Esophagus (tissue), 2 donors: ENCODE data around the gene EFCC1. TPM values are rescaled to one million over a fixed set of nuclear protein-coding genes. Genes with fewer than 3 reads are reported as not detected.
A peak's percentile ranks its signal among the peaks of the same experiment; 100 is the strongest.

Experiments used
- H3K27ac ChIP-seq, 2 donors: one replicate each; pipeline ENCODE4 v1.5.1; 2013; ENCODE audit warnings: low read depth in 2 of 2, mild to moderate bottlenecking in 2 of 2, inconsistent platforms in 1 of 2, low read length in 1 of 2, moderate library complexity in 1 of 2
- H3K27me3 ChIP-seq, 2 donors: one replicate each; pipeline ENCODE4 v1.6.1; 2013; ENCODE audit warnings: low read length in 2 of 2, control low read depth in 1 of 2, mild to moderate bottlenecking in 1 of 2; ENCODE audit not compliant: insufficient read depth in 2 of 2, control insufficient read depth in 1 of 2
- H3K36me3 ChIP-seq, 2 donors: one replicate each; pipeline ENCODE4 v1.6.1; 2013; ENCODE audit warnings: low read length in 1 of 2; ENCODE audit not compliant: control insufficient read depth in 2 of 2, insufficient read depth in 2 of 2
- H3K4me1 ChIP-seq, 2 donors: one replicate each; pipeline ENCODE4 v1.6.1; 2013; ENCODE audit warnings: low read length in 1 of 2; ENCODE audit not compliant: control insufficient read depth in 2 of 2, insufficient read depth in 2 of 2
- H3K4me3 ChIP-seq, 2 donors: one replicate each; pipeline ENCODE4 v1.5.1; 2013; ENCODE audit warnings: low read length in 2 of 2, mild to moderate bottlenecking in 2 of 2, low read depth in 1 of 2, moderate library complexity in 1 of 2
- H3K9me3 ChIP-seq, 2 donors: one replicate each; pipeline ENCODE4 v1.6.1; 2013; ENCODE audit warnings: mild to moderate bottlenecking in 2 of 2, low read depth in 1 of 2, low read length in 1 of 2, moderate library complexity in 1 of 2; ENCODE audit not compliant: control insufficient read depth in 2 of 2, insufficient read depth in 1 of 2
- WGBS, 2 donors: extraction: QIAGEN DNeasy Blood & Tissue Kit; methylation state at CpG; one replicate each; pipeline ENCODE4 v1.1.7; 2013; 5-methylcytosine and 5-hydroxymethylcytosine counted together
- polyA plus RNA-seq, 2 donors: library from polyadenylated mRNA; stranded (reverse); fragments of 200-250 nt; gene quantifications; one replicate each; pipeline ENCODE4 v1.2.3, GENCODE V29; 2013
- donor health status: healthy with polysubstance abuse.
- donor health status: Bipolar disorder and iron deficiency.

The EFCC1 gene
- polyA plus RNA-seq, 2 donors: 0.96 to 1.0 TPM

GRCh38 chr3:129046732-129047552, 45.8 kb downstream of the EFCC1 start:
- WGBS, 2 donors: 73 to 79% methylated on average over 45 to 46 of the region's 46 CpGs
- H3K9me3 ChIP-seq: peaks cover 0 to 4% of the 10 kb centered on the region in 2 donors
- H3K4me3 ChIP-seq: no peak overlapping the region
- H3K4me1 ChIP-seq: peaks cover 0 to 13% of the 10 kb centered on the region in 2 donors
- no peak overlapping the region for H3K27ac ChIP-seq
- peaks cover 0 to 5% of the 10 kb centered on the region in 2 donors for H3K27me3 ChIP-seq
- no peaks in the 10 kb centered on the region for H3K36me3 ChIP-seq

GRCh38 chr3:129047553-129047839, 46.4 kb downstream of the EFCC1 start:
- Histone ChIP-seq H3K27ac (no peak overlapping the region), H3K4me1 (peaks cover 0 to 13% of the 10 kb centered on the region in 2 donors), H3K27me3 (peaks cover 0 to 5% of the 10 kb centered on the region in 2 donors), H3K9me3 (peaks cover 0 to 4% of the 10 kb centered on the region in 2 donors), H3K4me3 (no peak overlapping the region), H3K36me3 (no peaks in the 10 kb centered on the region)
- WGBS, 2 donors: 89 to 91% methylated on average over 6 of the region's 6 CpGs

GRCh38 chr3:129050556-129051295, 49.6 kb downstream of the EFCC1 start:
- WGBS, 2 donors: 84 to 85% methylated on average over 12 of the region's 12 CpGs
- no peak overlapping the region for H3K27ac ChIP-seq

GRCh38 chr3:129051871-129052340, 50.8 kb downstream of the EFCC1 start:
- no peaks in the 10 kb centered on the region for H3K27me3 ChIP-seq
- 48% methylated on average over 5 of the region's 5 CpGs for WGBS, 2 donors
- H3K27ac ChIP-seq: no peak overlapping the region
- H3K9me3 ChIP-seq: no peaks in the 10 kb centered on the region
- H3K4me3 ChIP-seq: no peak overlapping the region
- no peaks in the 10 kb centered on the region for H3K36me3 ChIP-seq
- H3K4me1 ChIP-seq: peaks cover 6% of the 10 kb centered on the region in 2 donors

More at GRCh38 chr3:129050556-129051295, 49.6 kb downstream of the EFCC1 start:
- H3K27me3 ChIP-seq: peaks cover 0 to 5% of the 10 kb centered on the region in 2 donors
- H3K4me1 ChIP-seq: peaks cover 6 to 11% of the 10 kb centered on the region in 2 donors
- no peak overlapping the region for H3K4me3 ChIP-seq
- H3K9me3 ChIP-seq: peaks cover 0 to 4% of the 10 kb centered on the region in 2 donors
- H3K36me3 ChIP-seq: no peaks in the 10 kb centered on the region

- Histone ChIP-seq H3K9me3 (no peaks in the 10 kb centered on the region), H3K4me3 (no peak overlapping the region), H3K36me3 (no peaks in the 10 kb centered on the region), H3K4me1 (peaks cover 0 to 6% of the 10 kb centered on the region in 2 donors), H3K27ac (peak overlapping the region in 1 of 2 donors; percentile 33), H3K27me3 (no peaks in the 10 kb centered on the region)
- whole genome bisulfite sequencing, 2 donors: 55 to 69% methylated on average over 6 of the region's 6 CpGs
Measured at GRCh38 chr3:129052675-129053074, 51.6 kb downstream of the EFCC1 start.

GRCh38 chr3:129054605-129055104, 53.6 kb downstream of the EFCC1 start:
- no peaks in the 10 kb centered on the region for H3K27me3 ChIP-seq
- peaks cover 0 to 8% of the 10 kb centered on the region in 2 donors for H3K4me1 ChIP-seq
- 53 to 96% methylated on average over 3 of the region's 3 CpGs for whole genome bisulfite sequencing, 2 donors
- H3K27ac ChIP-seq: no peak overlapping the region
- H3K9me3 ChIP-seq: no peaks in the 10 kb centered on the region
- H3K36me3 ChIP-seq: no peaks in the 10 kb centered on the region
- H3K4me3 ChIP-seq: no peak overlapping the region

- Histone ChIP-seq H3K4me1 (peaks cover 0 to 8% of the 10 kb centered on the region in 2 donors), H3K4me3 (no peak overlapping the region), H3K27ac (no peak overlapping the region), H3K27me3 (no peaks in the 10 kb centered on the region), H3K9me3 (no peaks in the 10 kb centered on the region), H3K36me3 (no peaks in the 10 kb centered on the region)
- 66 to 77% methylated on average over 9 of the region's 9 CpGs for WGBS, 2 donors
Measured at GRCh38 chr3:129056451-129057173, 55.5 kb downstream of the EFCC1 start.

- H3K4me1 ChIP-seq: peaks cover 0 to 8% of the 10 kb centered on the region in 2 donors
- 89 to 94% methylated on average over 4 of the region's 4 CpGs for WGBS, 2 donors
Measured at GRCh38 chr3:129057249-129057648, 56.1 kb downstream of the EFCC1 start.

More at GRCh38 chr3:129057249-129057648, 56.1 kb downstream of the EFCC1 start:
- H3K27ac ChIP-seq: no peak overlapping the region
- H3K9me3 ChIP-seq: no peaks in the 10 kb centered on the region
- H3K27me3 ChIP-seq: no peaks in the 10 kb centered on the region
- no peak overlapping the region for H3K4me3 ChIP-seq
- no peaks in the 10 kb centered on the region for H3K36me3 ChIP-seq
